T-cell (primary cell): Measurements from ENCODE around the gene CYB561A3. TPM values are rescaled to one million over a fixed set of nuclear protein-coding genes. Genes with fewer than 3 reads are reported as not detected.

Experiments used
- ATAC-seq, 4 experiments: fragments of 200-7000 bp in 3 of 4; fragments of 150-1000 bp in 1 of 4; cut with Tn5 transposase; replicated peaks in 1 of 4; 1 replicate in 3 of 4; 2 replicates in 1 of 4; pipeline ENCODE4 v1.10.0; 2021; ENCODE audit warnings: moderate library complexity in 3 of 4, mild to moderate bottlenecking in 2 of 4, moderate number of reproducible peaks in 1 of 4
- CTCF ChIA-PET, 2 donors: fragments of 300-600 bp; sonication (Branson Sonifier 250); formaldehyde crosslinking; loops; one replicate each; lab custom pipeline; 2022; ENCODE audit warnings: antibody characterized with exemption in 2 of 2; lab: Charles Lee
- POLR2A ChIA-PET, 2 donors: fragments of 300-600 bp; sonication (Branson Sonifier 250); formaldehyde crosslinking; loops; one replicate each; lab custom pipeline; 2022; ENCODE audit warnings: antibody characterized with exemption in 2 of 2; lab: Charles Lee
- DNase-seq, 35 experiments: peaks; one replicate each; pipeline versions ENCODE4 v3.0.0 to v3.0.0-alpha.2; 2013 to 2023
- H3K27ac ChIP-seq: one replicate; pipeline ENCODE4 v1.5.1; 2013; ENCODE audit warnings: low read length
- H3K27me3 ChIP-seq, 2 experiments: replicated peaks in 1 of 2; 1 replicate in 1 of 2; 2 replicates in 1 of 2; pipeline versions ENCODE4 v1.6.1 to v1.7.0; 2013; ENCODE audit warnings: low read length in 1 of 2, mixed read lengths in 1 of 2; ENCODE audit not compliant: control insufficient read depth in 2 of 2, insufficient read depth in 2 of 2; ENCODE audit errors: extremely low read depth in 1 of 2
- H3K36me3 ChIP-seq, 2 donors: 1 replicate in 1 of 2; 2 replicates in 1 of 2; pipeline versions ENCODE4 v1.6.1 to v1.7.0; 2013; ENCODE audit warnings: low read length in 1 of 2; ENCODE audit not compliant: control insufficient read depth in 2 of 2, insufficient read depth in 1 of 2; ENCODE audit errors: extremely low read depth in 1 of 2
- H3K4me1 ChIP-seq, 2 experiments: 1 replicate in 1 of 2; 2 replicates in 1 of 2; pipeline versions ENCODE4 v1.6.1 to v1.7.0; 2013; ENCODE audit warnings: low read length in 2 of 2, mixed read lengths in 1 of 2; ENCODE audit not compliant: insufficient read depth in 2 of 2, control insufficient read depth in 1 of 2; ENCODE audit errors: extremely low read depth in 1 of 2
- H3K4me3 ChIP-seq, 2 donors: 1 replicate in 1 of 2; 2 replicates in 1 of 2; pipeline versions ENCODE4 v1.5.1 to v1.7.0; 2013; ENCODE audit warnings: mild to moderate bottlenecking in 2 of 2, low read length in 1 of 2, moderate library complexity in 1 of 2; ENCODE audit not compliant: control insufficient read depth in 1 of 2; ENCODE audit errors: extremely low read depth in 1 of 2
- H3K9me3 ChIP-seq: 2 replicates; pipeline ENCODE4 v1.7.0; 2013
- H3K27ac Mint-ChIP-seq, 2 donors: one replicate each; pipeline ENCODE4 v1.8.0; 2020 to 2021; ENCODE audit warnings: mild to moderate bottlenecking in 2 of 2, mixed read lengths in 2 of 2
- H3K27me3 Mint-ChIP-seq, 2 donors: one replicate each; pipeline ENCODE4 v1.8.0; 2021 to 2022; ENCODE audit warnings: mixed read lengths in 2 of 2
- H3K36me3 Mint-ChIP-seq: one replicate; pipeline ENCODE4 v1.8.0; 2021; ENCODE audit warnings: mixed read lengths
- H3K4me1 Mint-ChIP-seq, 3 donors: one replicate each; pipeline ENCODE4 v1.8.0; 2020 to 2022; ENCODE audit warnings: mixed read lengths in 3 of 3, mild to moderate bottlenecking in 1 of 3
- H3K4me3 Mint-ChIP-seq, 3 donors: one replicate each; pipeline ENCODE4 v1.8.0; 2020 to 2022; ENCODE audit warnings: mild to moderate bottlenecking in 3 of 3, mixed read lengths in 3 of 3, moderate library complexity in 3 of 3
- H3K9me3 Mint-ChIP-seq, 3 donors: one replicate each; pipeline ENCODE4 v1.8.0; 2020 to 2022; ENCODE audit warnings: mixed read lengths in 3 of 3
- WGBS: methylation state at CpG from one replicate; pipeline ENCODE4 v1.1.5; 2013; ENCODE audit warnings: missing lambda C conversion rate; ENCODE audit not compliant: insufficient coverage; 5-methylcytosine and 5-hydroxymethylcytosine counted together
- total RNA-seq, 35 experiments: library from RNA in 6 of 35; stranded (reverse) in 6 of 35; fragments of 120-200 nt in 1 of 35; gene quantifications; one replicate each; pipeline versions ENCODE4 v1.2.1 to v1.2.4 and lab custom pipeline; 2013 to 2026

CYB561A3 gene
- total RNA-seq, 5 donors from 2014 or later (not counting 1 experiment from before 2014, with no cell fraction given): 34.8 to 49.1 (median 47.3) TPM

DNA sequence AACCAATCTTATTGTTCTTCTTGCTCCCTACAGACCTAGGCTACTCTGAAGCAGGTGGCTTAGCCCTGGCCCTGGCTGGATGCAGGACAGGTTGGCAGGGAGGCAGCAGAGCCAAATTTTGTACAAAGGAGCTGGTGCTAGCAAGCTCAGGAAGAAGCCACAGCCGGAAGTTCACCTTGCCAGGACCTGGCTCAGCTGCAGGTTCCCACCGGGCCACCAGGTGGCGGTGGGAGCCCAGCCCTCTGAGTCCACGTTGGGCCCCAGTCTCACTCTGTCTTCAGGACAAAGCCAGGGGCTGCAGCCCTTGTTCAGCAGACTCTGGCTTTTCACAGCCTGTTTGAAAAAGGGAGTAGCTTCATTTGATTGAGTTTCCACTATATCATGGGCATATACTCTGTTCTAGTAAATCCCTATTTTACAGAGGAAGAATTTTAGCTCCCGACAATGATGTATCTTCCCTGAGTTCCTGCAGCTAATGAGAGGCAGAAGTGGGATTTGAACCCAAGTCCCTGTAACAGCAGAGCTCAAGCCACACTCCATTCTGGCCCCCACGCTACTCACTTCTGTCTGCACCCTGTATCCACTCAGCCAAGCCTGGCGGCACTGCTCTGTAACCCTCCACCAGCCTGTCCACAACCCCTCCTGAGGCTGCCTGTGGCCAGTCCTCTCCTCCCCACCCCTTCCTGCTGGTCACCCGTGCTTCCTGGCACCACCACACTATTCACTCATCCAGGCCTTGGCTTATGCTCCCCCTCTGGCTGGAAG is 25.3 kb downstream of the CYB561A3 start:
- H3K27ac ChIP-seq: peak overlapping the region; percentile 75

GRCh38 chr11:61335355-61335710 is 26.3 kb downstream of the CYB561A3 start:
- Mint-ChIP-seq H3K4me3 (peak overlapping the region in 1 of 3 donors; percentile 17), H3K4me1 (peaks cover 43 to 46% (median 44%) of the 10 kb centered on the region in 3 donors), H3K9me3 (no peaks in the 10 kb centered on the region), H3K27ac (peak overlapping the region; percentile 39 to 55), H3K36me3 (peaks cover 11% of the 10 kb centered on the region), H3K27me3 (no peaks in the 10 kb centered on the region)
- no peaks in the 10 kb centered on the region for H3K27me3 ChIP-seq
- no peak for DNase-seq
- peaks cover 0 to 8% of the 10 kb centered on the region in 2 donors for H3K36me3 ChIP-seq
- no peaks in the 10 kb centered on the region for H3K9me3 ChIP-seq
- H3K27ac ChIP-seq: peak overlapping the region; percentile 54
- peaks cover 22 to 46% of the 10 kb centered on the region in 2 experiments for H3K4me1 ChIP-seq
- WGBS: 100% methylated on average over 1 of the region's 1 CpG
- ChIA-PET CTCF (interaction anchor here (0.6 to 2.9 kb wide), 7 partner anchors 26 to 114 kb away, joined by 4 to 114 read pairs (median 23); partner anchors contain the start of genes CYB561A3 (in 1 of the 2), TMEM138 (in 1 of the 2) and TMEM216 (in 1 of the 2)), POLR2A (interaction anchor here in 1 of 2 donors (1.4 kb wide), 1 partner anchor 50 kb away, joined by 6 read pairs; no protein-coding TSS in a partner anchor)
- H3K4me3 ChIP-seq: no peak overlapping the region
- ATAC-seq: no peak

More for the DNA sequence above, 25.3 kb downstream of the CYB561A3 start:
- H3K27ac Mint-ChIP-seq: peak overlapping the region; percentile 91 to 92
- no peak overlapping the region for H3K4me3 Mint-ChIP-seq
- H3K4me1 Mint-ChIP-seq: peaks cover 34 to 36% (median 34%) of the 10 kb centered on the region in 3 donors
- H3K27me3 ChIP-seq: no peaks in the 10 kb centered on the region
- peaks cover 17 to 40% of the 10 kb centered on the region in 2 experiments for H3K4me1 ChIP-seq
- 24% methylated on average over 6 of the region's 8 CpGs for WGBS
- POLR2A ChIA-PET: interaction anchor here (0.6 to 1.4 kb wide), 11 partner anchors 8 to 457 kb away, joined by 3 to 6 read pairs (median 4); partner anchors contain the start of genes CPSF7 (in 1 of the 2), CYB561A3 (in 1 of the 2), FEN1 (in 1 of the 2) and SDHAF2 (in 1 of the 2)
- ATAC-seq: peak; percentile 49 to 59 (median 56)
- peaks cover 0 to 8% of the 10 kb centered on the region in 2 donors for H3K36me3 ChIP-seq
- no peaks in the 10 kb centered on the region for H3K27me3 Mint-ChIP-seq
- peaks cover 14% of the 10 kb centered on the region for H3K36me3 Mint-ChIP-seq
- H3K9me3 ChIP-seq: no peaks in the 10 kb centered on the region
- no peak overlapping the region for H3K4me3 ChIP-seq
- CTCF ChIA-PET: interaction anchor here (0.5 to 2.9 kb wide), 28 partner anchors 9 to 424 kb away, joined by 3 to 114 read pairs (median 4); partner anchors contain the start of genes TMEM138 (in 2 of the 2), CPSF7 (in 1 of the 2), CYB561A3 (in 1 of the 2) and SDHAF2 (in 1 of the 2)
- DNase-seq: peak; percentile 66 to 91 (median 78)
- H3K9me3 Mint-ChIP-seq: no peaks in the 10 kb centered on the region

DNA sequence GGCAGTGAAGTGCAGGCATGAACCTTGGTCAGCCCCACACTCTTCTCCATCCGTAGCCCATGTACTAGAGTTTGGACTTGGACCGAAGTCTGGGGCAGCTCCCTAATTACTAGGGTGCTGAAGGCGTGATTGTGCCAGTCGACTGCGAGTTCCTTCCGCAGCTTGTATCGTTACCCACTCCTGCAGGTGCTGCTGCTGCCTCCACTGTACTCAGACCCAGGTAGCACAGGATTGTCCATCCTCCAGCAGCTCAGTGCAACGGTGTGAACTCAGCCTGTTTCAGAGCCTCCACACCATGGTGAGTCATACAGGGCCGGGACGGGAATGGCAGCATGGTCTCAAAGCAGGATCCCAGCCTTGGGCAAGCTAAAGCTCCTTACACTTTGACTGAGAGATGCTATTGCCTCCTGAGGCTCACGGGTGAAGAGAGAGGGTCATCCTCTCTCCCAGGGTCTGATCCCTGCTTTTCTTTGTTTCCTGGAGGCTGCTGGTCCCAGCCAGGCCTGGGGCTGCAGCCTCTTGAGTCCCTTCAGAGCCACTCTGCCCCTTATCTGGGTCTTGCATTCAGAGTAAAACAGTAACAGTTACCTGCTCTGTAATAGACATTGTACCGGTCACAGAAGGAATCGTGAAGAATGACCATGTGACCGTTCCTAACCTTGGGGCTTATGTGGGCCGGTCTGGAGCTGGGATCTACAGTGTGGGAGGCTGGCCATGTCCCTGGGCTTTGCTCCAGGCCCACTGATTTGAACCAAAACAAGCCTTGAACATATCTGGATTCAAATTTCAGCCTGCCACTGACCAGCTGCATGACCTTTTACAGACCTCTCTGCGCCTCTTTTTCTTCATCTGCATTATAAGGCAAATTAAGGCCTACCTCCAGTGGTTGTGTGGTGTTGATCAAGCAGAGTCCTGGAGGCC is 27.0 kb downstream of the CYB561A3 start:
- H3K9me3 Mint-ChIP-seq: no peaks in the 10 kb centered on the region
- Histone ChIP-seq H3K4me3 (no peak overlapping the region), H3K9me3 (no peaks in the 10 kb centered on the region), H3K36me3 (peaks cover under 1 to 15% of the 10 kb centered on the region in 2 donors), H3K27me3 (no peaks in the 10 kb centered on the region), H3K4me1 (peaks cover 22 to 46% of the 10 kb centered on the region in 2 experiments), H3K27ac (peak overlapping the region; percentile 2)
- CTCF ChIA-PET: interaction anchor here (0.6 to 2.5 kb wide), 7 partner anchors 27 to 115 kb away, joined by 3 to 23 read pairs (median 9); partner anchors contain the start of genes CYB561A3 (in 1 of the 2), TMEM138 (in 1 of the 2) and TMEM216 (in 1 of the 2)
- no peaks in the 10 kb centered on the region for H3K27me3 Mint-ChIP-seq
- POLR2A ChIA-PET: interaction anchor here in 1 of 2 donors (0.5 kb wide), 2 partner anchors 15 to 54 kb away, joined by 3 to 5 read pairs; no protein-coding TSS in a partner anchor
- peaks cover 49 to 52% (median 50%) of the 10 kb centered on the region in 3 donors for H3K4me1 Mint-ChIP-seq
- ATAC-seq (no peak), DNase-seq (peak in 1 of 35 experiments; percentile 14)
- H3K27ac Mint-ChIP-seq: peak overlapping the region; percentile 97 to 99
- WGBS: 95% methylated on average over 14 of the region's 16 CpGs
- peaks cover 17% of the 10 kb centered on the region for H3K36me3 Mint-ChIP-seq
- peak overlapping the region; percentile 92 to 94 (median 92) for H3K4me3 Mint-ChIP-seq

DNA sequence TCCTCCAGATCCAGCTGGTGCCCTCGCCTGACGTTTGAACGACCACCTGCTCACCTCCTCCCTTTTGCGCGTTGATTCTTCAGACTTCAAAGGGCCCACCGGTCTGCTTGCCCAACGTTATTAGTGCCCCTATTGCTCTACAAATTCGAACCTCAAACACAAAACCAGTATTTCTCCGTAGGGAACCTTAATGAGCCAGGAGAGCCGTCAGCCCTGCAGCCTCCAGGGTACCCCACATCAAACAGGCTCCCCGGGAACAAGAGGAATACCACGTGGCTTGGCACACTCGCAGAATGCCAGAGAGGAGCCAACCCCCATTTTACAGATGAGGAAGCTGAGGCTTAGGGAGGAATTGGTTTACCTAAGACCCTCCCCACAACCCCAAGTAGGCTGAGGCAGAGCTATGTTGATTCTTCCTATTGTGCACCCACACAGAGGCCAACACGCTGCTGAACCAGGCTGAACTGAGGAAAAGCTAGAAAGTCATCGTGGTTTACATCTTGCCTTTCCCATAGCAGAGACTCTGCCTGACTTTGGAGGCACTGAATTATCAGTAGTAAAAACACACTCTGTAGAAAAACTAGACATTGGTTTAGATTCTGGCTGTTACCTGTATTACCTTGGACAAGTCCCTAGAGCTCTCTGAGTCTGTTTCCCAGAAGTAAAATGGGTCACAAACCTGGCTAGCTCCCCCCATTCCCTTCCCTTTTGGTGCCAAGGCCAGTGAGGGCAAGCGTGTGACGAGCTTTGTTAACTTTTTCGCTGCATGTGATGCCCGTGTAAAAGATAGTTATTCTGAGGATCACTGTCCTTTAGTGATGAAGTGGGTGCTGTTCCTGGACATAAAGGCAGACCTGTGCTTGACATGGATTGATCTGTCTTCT is 27.9 kb downstream of the CYB561A3 start:
- Mint-ChIP-seq H3K27me3 (no peaks in the 10 kb centered on the region), H3K36me3 (peaks cover 20% of the 10 kb centered on the region), H3K9me3 (no peaks in the 10 kb centered on the region), H3K4me3 (peak overlapping the region; percentile 92 to 94 (median 92)), H3K4me1 (peaks cover 56 to 60% (median 57%) of the 10 kb centered on the region in 3 donors), H3K27ac (peak overlapping the region; percentile 97 to 99)
- Histone ChIP-seq H3K27me3 (no peaks in the 10 kb centered on the region), H3K27ac (peak overlapping the region; percentile 85), H3K36me3 (peaks cover 8 to 16% of the 10 kb centered on the region in 2 donors), H3K9me3 (no peaks in the 10 kb centered on the region), H3K4me1 (peaks cover 22 to 46% of the 10 kb centered on the region in 2 experiments), H3K4me3 (peak overlapping the region; percentile 74 to 83)
- ChIA-PET POLR2A (interaction anchor here (0.5 to 1.3 kb wide), 5 partner anchors 14 to 677 kb away, joined by 3 to 7 read pairs (median 4); partner anchors contain the start of gene TMEM138 (in 1 of the 2)), CTCF (interaction anchor here (0.5 to 2.5 kb wide), 7 partner anchors 28 to 68 kb away, joined by 3 to 17 read pairs (median 4); partner anchors contain the start of genes CYB561A3 (in 1 of the 2), TMEM138 (in 1 of the 2) and TMEM216 (in 1 of the 2))
- WGBS: 0% methylated on average over 8 of the region's 19 CpGs
- DNase-seq (peak in 1 of 35 experiments; percentile 4), ATAC-seq (no peak)
